ENCODE data around the gene MZF1. TPM values are rescaled to one million over a fixed set of nuclear protein-coding genes. Genes with fewer than 3 reads are reported as not detected.
"Not testable (repeated sequence)": the region's sequence is repeated elsewhere in the genome, so short reads cannot be mapped to it uniquely, and the experiment has no call there.

The MZF1 gene
- total and polyA plus RNA-seq, 12 donors = 8.7 to 152 (median 33.2) TPM

GRCh38 chr19:58544591-58545285 is 28.4 kb downstream of the MZF1 start:
- WGBS, 4 donors = 0 to 1% (median 0%) methylated on average over 25 to 87 of the region's 92 CpGs
- Histone ChIP-seq H3K36me3 (replicated peaks in 1 of 2) (peaks cover 0 to 28% of the 10 kb centered on the region in 2 donors), H3K27ac (peak overlapping the region in 4 of 5 donors; percentile 85 to 97 (median 96)), H3K27me3 (no peaks in the 10 kb centered on the region), H3K4me3 (peak overlapping the region; percentile 10 to 96 (median 73)), H3K4me1 (replicated peaks in 1 of 2) (peaks cover 19 to 30% of the 10 kb centered on the region in 2 donors), H3K9me3 (replicated peaks in 1 of 3) (no peaks in the 10 kb centered on the region)
- no peak for TF ChIP-seq POLR2A (IDR thresholded peaks at IDR 0.05)
- TF ChIP-seq, protein P1, sequence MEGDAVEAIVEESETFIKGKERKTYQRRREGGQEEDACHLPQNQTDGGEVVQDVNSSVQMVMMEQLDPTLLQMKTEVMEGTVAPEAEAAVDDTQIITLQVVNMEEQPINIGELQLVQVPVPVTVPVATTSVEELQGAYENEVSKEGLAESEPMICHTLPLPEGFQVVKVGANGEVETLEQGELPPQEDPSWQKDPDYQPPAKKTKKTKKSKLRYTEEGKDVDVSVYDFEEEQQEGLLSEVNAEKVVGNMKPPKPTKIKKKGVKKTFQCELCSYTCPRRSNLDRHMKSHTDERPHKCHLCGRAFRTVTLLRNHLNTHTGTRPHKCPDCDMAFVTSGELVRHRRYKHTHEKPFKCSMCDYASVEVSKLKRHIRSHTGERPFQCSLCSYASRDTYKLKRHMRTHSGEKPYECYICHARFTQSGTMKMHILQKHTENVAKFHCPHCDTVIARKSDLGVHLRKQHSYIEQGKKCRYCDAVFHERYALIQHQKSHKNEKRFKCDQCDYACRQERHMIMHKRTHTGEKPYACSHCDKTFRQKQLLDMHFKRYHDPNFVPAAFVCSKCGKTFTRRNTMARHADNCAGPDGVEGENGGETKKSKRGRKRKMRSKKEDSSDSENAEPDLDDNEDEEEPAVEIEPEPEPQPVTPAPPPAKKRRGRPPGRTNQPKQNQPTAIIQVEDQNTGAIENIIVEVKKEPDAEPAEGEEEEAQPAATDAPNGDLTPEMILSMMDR (IDR thresholded peaks at IDR 0.05) = no peak
- DNase-seq = peak in 4 of 7 donors; percentile 56 to 66 (median 58)
- intact Hi-C loops (cut with DNase I) = no loop called here

DNA sequence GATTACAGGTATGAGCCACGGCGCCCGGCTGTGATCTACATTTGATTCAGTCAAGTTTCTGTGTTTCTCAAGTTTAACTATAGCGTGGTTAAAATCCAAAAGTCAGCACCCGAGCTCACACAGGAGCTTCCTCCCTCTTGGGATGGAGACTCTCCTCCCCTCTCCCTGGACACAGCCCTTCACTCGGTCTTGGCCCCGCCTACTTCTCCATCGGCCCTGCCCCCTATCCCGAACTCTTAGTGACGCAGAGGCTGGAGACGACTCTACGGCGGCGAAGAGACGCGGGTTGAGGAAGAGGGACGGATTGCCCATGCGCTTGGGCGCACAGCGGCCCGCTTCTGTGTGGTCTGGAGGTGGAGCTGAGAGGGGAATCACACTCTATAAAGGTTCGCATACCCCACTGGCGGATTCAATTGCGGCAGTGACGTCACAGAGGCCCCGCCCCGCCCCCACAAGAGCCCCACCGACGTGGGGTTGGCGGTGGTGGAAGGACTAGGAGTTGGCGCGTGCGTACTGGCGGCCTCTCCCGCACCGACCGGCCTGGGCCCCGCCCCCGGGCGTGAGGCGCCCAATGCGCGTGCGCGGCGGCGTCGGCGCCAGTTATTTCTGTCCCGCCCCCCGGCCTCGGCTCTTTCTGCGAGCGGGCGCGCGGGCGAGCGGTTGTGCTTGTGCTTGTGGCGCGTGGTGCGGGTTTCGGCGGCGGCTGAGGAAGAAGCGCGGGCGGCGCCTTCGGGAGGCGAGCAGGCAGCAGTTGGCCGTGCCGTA is 29.1 kb downstream of the MZF1 start, which contains the start of gene TRIM28:
Gene TRIM28 (plus strand): TSS at position 239 of the 765 bp plus-strand sequence. CDS start 694 bp downstream, outside the sequence.
- peaks cover 0 to 20% of the 10 kb centered on the region in 2 donors for H3K36me3 ChIP-seq (replicated peaks in 1 of 2)
- WGBS, 4 donors = 0 to 1% (median 0%) methylated on average over 5 to 73 of the region's 73 CpGs

DNA sequence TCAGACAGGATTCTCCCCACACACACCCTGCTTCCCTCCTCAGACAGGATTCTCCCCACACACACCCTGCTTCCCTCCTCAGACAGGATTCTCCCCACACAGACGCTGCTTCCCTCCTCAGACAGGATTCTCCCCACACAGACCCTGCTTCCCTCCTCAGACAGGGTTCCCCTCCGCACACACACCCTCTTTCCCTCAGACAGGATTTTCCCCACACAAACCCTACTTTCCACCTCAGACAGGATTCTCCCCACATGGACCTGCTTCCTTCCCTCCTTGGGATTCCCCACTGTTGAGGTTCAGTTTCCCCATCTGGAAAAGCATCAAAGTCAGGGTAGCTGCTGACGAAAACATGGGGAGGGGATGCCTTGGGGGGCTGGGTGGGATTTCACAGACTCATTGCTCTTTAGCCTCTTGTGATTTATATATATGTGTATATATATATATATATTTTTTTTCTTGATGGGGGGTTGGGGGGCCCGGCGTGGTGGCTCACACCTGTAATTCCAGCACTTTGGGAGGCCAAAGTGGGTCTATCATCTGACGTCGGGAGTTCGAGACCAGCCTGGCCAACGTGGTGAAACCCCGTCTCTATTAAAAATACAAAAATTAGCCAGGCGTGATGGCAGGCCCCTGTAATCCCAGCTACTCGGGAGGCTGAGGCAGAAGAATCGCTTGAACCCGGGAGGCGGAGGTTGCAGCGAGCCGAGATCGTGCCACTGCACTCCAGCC is 30.3 kb downstream of the MZF1 start:
- H3K4me3 ChIP-seq = peak overlapping the region in 1 of 4 donors; percentile 96
- peak in 1 of 7 donors; percentile 31 for DNase-seq
- H3K9me3 ChIP-seq (replicated peaks in 1 of 3); H3K36me3 ChIP-seq (replicated peaks in 1 of 2); H3K27me3 ChIP-seq; intact Hi-C loops (cut with DNase I): not testable (repeated sequence)
- WGBS, 4 donors = 74 to 81% (median 78%) methylated on average over 18 of the region's 18 CpGs
- peaks cover 19 to 30% of the 10 kb centered on the region in 2 donors for H3K4me1 ChIP-seq (replicated peaks in 1 of 2)
- peak overlapping the region in 4 of 5 donors; percentile 85 to 97 (median 96) for H3K27ac ChIP-seq

More for the DNA sequence above, 29.1 kb downstream of the MZF1 start, which contains the start of gene TRIM28:
- Histone ChIP-seq H3K9me3 (replicated peaks in 1 of 3) (no peaks in the 10 kb centered on the region), H3K27me3 (no peaks in the 10 kb centered on the region), H3K4me3 (peak within 1 kb of the TSS; percentile 10 to 96 (median 73)), H3K4me1 (replicated peaks in 1 of 2) (peaks cover 19 to 30% of the 10 kb centered on the region in 2 donors), H3K27ac (peak within 1 kb of the TSS; percentile 85 to 98 (median 97))
- intact Hi-C loops (cut with DNase I) = no loop called here
- peak; percentile 98 to 99 (median 98) for DNase-seq
- TF ChIP-seq POLR2A (IDR thresholded peaks at IDR 0.05) = peak; percentile 91 to 98
- TF ChIP-seq, protein P1 (IDR thresholded peaks at IDR 0.05) = peak in 2 of 6 experiments; percentile 7 to 17

DNA sequence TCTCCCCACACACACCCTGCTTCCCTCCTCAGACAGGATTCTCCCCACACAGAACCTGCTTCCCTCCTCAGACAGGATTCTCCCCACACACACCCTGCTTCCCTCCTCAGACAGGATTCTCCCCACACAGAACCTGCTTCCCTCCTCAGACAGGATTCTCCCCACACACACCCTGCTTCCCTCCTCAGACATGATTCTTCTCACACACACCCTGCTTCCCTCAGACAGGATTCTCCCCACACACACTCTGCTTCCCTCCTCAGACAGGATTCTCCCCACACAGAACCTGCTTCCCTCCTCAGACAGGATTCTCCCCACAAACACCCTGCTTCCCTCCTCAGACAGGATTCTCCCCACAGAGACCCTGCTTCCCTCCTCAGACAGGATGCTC is 34.0 kb downstream of the MZF1 start:
- H3K4me1 ChIP-seq (replicated peaks in 1 of 2); H3K4me3 ChIP-seq; H3K36me3 ChIP-seq (replicated peaks in 1 of 2); intact Hi-C loops (cut with DNase I); H3K9me3 ChIP-seq (replicated peaks in 1 of 3); DNase-seq; H3K27me3 ChIP-seq; H3K27ac ChIP-seq: not testable (repeated sequence)

Measured in adrenal gland (tissue), 12 donors.